Jurkat, Clone E6-1 (cell line): ENCODE results near the gene ARPC4.

Experiments used
- DNase-seq: peaks from one replicate; pipeline ENCODE4 v3.0.0-alpha.2; 2011; ENCODE audit warnings: low read depth, low spot score
- H3K4me3 ChIP-seq: 2 replicates; pipeline ENCODE4 v1.5.1; 2011; ENCODE audit warnings: mild to moderate bottlenecking, low read length, control low read depth, moderate library complexity

The ARPC4 gene

GRCh38 chr3:9810433-9810770 is 17.5 kb downstream of the ARPC4 start:
- H3K4me3 ChIP-seq: no peak overlapping the region
- no peak for DNase-seq

GRCh38 chr3:9810846-9811245 is 18.0 kb downstream of the ARPC4 start:
- no peak for DNase-seq
- no peak overlapping the region for H3K4me3 ChIP-seq

- no peak overlapping the region for H3K4me3 ChIP-seq
- no peak for DNase-seq
Observed at GRCh38 chr3:9812870-9813483, 20.1 kb downstream of the ARPC4 start.

GRCh38 chr3:9815986-9816385 is 23.1 kb downstream of the ARPC4 start:
- no peak overlapping the region for H3K4me3 ChIP-seq
- DNase-seq: no peak

GRCh38 chr3:9817436-9817835 is 24.6 kb downstream of the ARPC4 start:
- DNase-seq: no peak
- no peak overlapping the region for H3K4me3 ChIP-seq

- DNase-seq: no peak
- H3K4me3 ChIP-seq: no peak overlapping the region
Observed at GRCh38 chr3:9818666-9819335, 25.9 kb downstream of the ARPC4 start.

- no peak overlapping the region for H3K4me3 ChIP-seq
- DNase-seq: no peak
Observed at GRCh38 chr3:9820543-9820942, 27.7 kb downstream of the ARPC4 start.

- no peak overlapping the region for H3K4me3 ChIP-seq
- DNase-seq: no peak
Observed at GRCh38 chr3:9820946-9821345, 28.1 kb downstream of the ARPC4 start.

- DNase-seq: no peak
- H3K4me3 ChIP-seq: no peak overlapping the region
Observed at GRCh38 chr3:9825451-9826040, 32.7 kb downstream of the ARPC4 start.

- peak; percentile 73 for DNase-seq
- H3K4me3 ChIP-seq: no peak overlapping the region
Observed at GRCh38 chr3:9826815-9827573, 34.1 kb downstream of the ARPC4 start.

- no peak for DNase-seq
- no peak overlapping the region for H3K4me3 ChIP-seq
Observed at GRCh38 chr3:9828801-9829755, 36.2 kb downstream of the ARPC4 start.

GRCh38 chr3:9831253-9831652 is 38.4 kb downstream of the ARPC4 start:
- H3K4me3 ChIP-seq: no peak overlapping the region
- no peak for DNase-seq

GRCh38 chr3:9833078-9833477 is 40.2 kb downstream of the ARPC4 start:
- no peak for DNase-seq
- H3K4me3 ChIP-seq: no peak overlapping the region

- no peak for DNase-seq
- H3K4me3 ChIP-seq: no peak overlapping the region
Observed at GRCh38 chr3:9834520-9835380, 41.9 kb downstream of the ARPC4 start.

GRCh38 chr3:9837701-9838582 is 45.1 kb downstream of the ARPC4 start:
- H3K4me3 ChIP-seq: no peak overlapping the region

GRCh38 chr3:9838856-9839255 is 46.0 kb downstream of the ARPC4 start:
- no peak for DNase-seq
- H3K4me3 ChIP-seq: no peak overlapping the region

More at GRCh38 chr3:9837701-9838582, 45.1 kb downstream of the ARPC4 start:
- DNase-seq: peak; percentile 21

GRCh38 chr3:9841015-9841414 is 48.1 kb downstream of the ARPC4 start:
- DNase-seq: no peak
- H3K4me3 ChIP-seq: no peak overlapping the region
